Smooth muscle cell (in vitro differentiated cells): ENCODE data around the gene TLR4. TPM values are rescaled to one million over a fixed set of nuclear protein-coding genes. Genes with fewer than 3 reads are reported as not detected.

Experiments used
- DNase-seq: peaks from one replicate; lab custom pipeline; 2025; ENCODE audit not compliant: unreplicated experiment; lab: John Stamatoyannopoulos, UW
- H2AFZ ChIP-seq: fragments of 200-600 bp; sonication (generic); 2 replicates; pipeline ENCODE4 v1.6.0; 2016; ENCODE audit warnings: antibody characterized with exemption, low read depth, mild to moderate bottlenecking
- H3F3A ChIP-seq: fragments of 200-600 bp; sonication (generic); 2 replicates; pipeline ENCODE4 v1.6.0; 2017; ENCODE audit warnings: antibody characterized with exemption, low read depth
- H3K27ac ChIP-seq: fragments of 200-600 bp; sonication (generic); 2 replicates; pipeline ENCODE4 v1.5.1; 2016; ENCODE audit warnings: low read depth, mild to moderate bottlenecking
- H3K27me3 ChIP-seq: fragments of 200-600 bp; sonication (generic); 2 replicates; pipeline ENCODE4 v1.6.1; 2016; ENCODE audit warnings: low read depth, mild to moderate bottlenecking
- H3K36me3 ChIP-seq: fragments of 200-600 bp; sonication (generic); 2 replicates; pipeline ENCODE4 v1.5.1; 2016; ENCODE audit warnings: low read depth
- H3K4me1 ChIP-seq: fragments of 200-600 bp; sonication (generic); 2 replicates; pipeline ENCODE4 v1.5.1; 2016; ENCODE audit warnings: low read depth
- H3K4me2 ChIP-seq: fragments of 200-600 bp; sonication (generic); 2 replicates; pipeline ENCODE4 v1.6.0; 2016; ENCODE audit warnings: mild to moderate bottlenecking
- H3K4me3 ChIP-seq: fragments of 200-600 bp; sonication (generic); 2 replicates; pipeline ENCODE4 v1.5.1; 2016; ENCODE audit warnings: mild to moderate bottlenecking
- H3K79me2 ChIP-seq: fragments of 200-600 bp; sonication (generic); 2 replicates; pipeline ENCODE4 v1.6.0; 2016; ENCODE audit warnings: low read depth, mild to moderate bottlenecking
- H3K9ac ChIP-seq: fragments of 200-600 bp; sonication (generic); 2 replicates; pipeline ENCODE4 v1.6.0; 2016; ENCODE audit warnings: low read depth
- H3K9me3 ChIP-seq: fragments of 200-600 bp; sonication (generic); replicated peaks from 2 replicates; pipeline ENCODE4 v1.5.1; 2016; ENCODE audit warnings: low read depth
- H4K20me1 ChIP-seq: fragments of 200-600 bp; sonication (generic); 2 replicates; pipeline ENCODE4 v1.6.0; 2016; ENCODE audit warnings: low read depth
- CTCF ChIP-seq: fragments of 200-600 bp; sonication (generic); IDR thresholded peaks from 2 replicates; pipeline ENCODE4 v1.5.1; 2017; ENCODE audit warnings: borderline replicate concordance, mild to moderate bottlenecking, antibody characterized with exemption; ENCODE audit not compliant: insufficient read depth, poor library complexity, severe bottlenecking
- WGBS: methylation state at CpG from one replicate; pipeline ENCODE4 v1.1.7; 2016; ENCODE audit warnings: low lambda C conversion rate; 5-methylcytosine and 5-hydroxymethylcytosine counted together
- polyA plus RNA-seq: library from polyadenylated mRNA; unstranded; fragments of >200 nt; fragmentation: Nextera tagmentation; extraction: Ambion mirVana; gene quantifications from 2 replicates; pipeline ENCODE4 v1.2.1, GENCODE V29; 2016
- total RNA-seq: library from RNA; depleted of rRNA; stranded (reverse); fragments of >200 nt; gene quantifications from 2 replicates; pipeline ENCODE4 v1.2.3, GENCODE V29; 2014

The TLR4 gene
- total and polyA plus RNA-seq, 2 experiments from 2014 or later, result 6.9 to 16.0 TPM

GRCh38 chr9:117734523-117735314, 30.5 kb downstream of the TLR4 start:
- WGBS, result 75% methylated on average over 2 of the region's 2 CpGs
- H3K27ac ChIP-seq, result no peak overlapping the region
- DNase-seq, result no peak
- TF ChIP-seq CTCF, result no peak
- H3K4me2 ChIP-seq, result no peak overlapping the region
- no peaks in the 10 kb centered on the region for H3K36me3 ChIP-seq
- H4K20me1 ChIP-seq, result no peaks in the 10 kb centered on the region
- H3K4me3 ChIP-seq, result no peak overlapping the region
- H3K9me3 ChIP-seq, result no peaks in the 10 kb centered on the region
- no peak overlapping the region for H3K9ac ChIP-seq
- no peak overlapping the region for H2AFZ ChIP-seq
- no peaks in the 10 kb centered on the region for H3K79me2 ChIP-seq
- H3K4me1 ChIP-seq, result no peaks in the 10 kb centered on the region
- H3K27me3 ChIP-seq, result no peaks in the 10 kb centered on the region
- no peaks in the 10 kb centered on the region for H3F3A ChIP-seq

GRCh38 chr9:117737721-117738226, 33.6 kb downstream of the TLR4 start:
- no peaks in the 10 kb centered on the region for H3K36me3 ChIP-seq
- no peaks in the 10 kb centered on the region for H3K4me1 ChIP-seq
- no peaks in the 10 kb centered on the region for H3K27me3 ChIP-seq
- WGBS, result 75% methylated on average over 7 of the region's 7 CpGs
- no peak overlapping the region for H3K27ac ChIP-seq
- no peak for TF ChIP-seq CTCF
- no peak overlapping the region for H2AFZ ChIP-seq
- no peaks in the 10 kb centered on the region for H4K20me1 ChIP-seq
- H3K4me2 ChIP-seq, result no peak overlapping the region
- no peaks in the 10 kb centered on the region for H3F3A ChIP-seq
- no peaks in the 10 kb centered on the region for H3K79me2 ChIP-seq
- no peak overlapping the region for H3K9ac ChIP-seq
- H3K4me3 ChIP-seq, result no peak overlapping the region
- H3K9me3 ChIP-seq, result no peaks in the 10 kb centered on the region
- no peak for DNase-seq

GRCh38 chr9:117739206-117739605, 35.0 kb downstream of the TLR4 start:
- no peaks in the 10 kb centered on the region for H3K27me3 ChIP-seq
- H3K9ac ChIP-seq, result no peak overlapping the region
- no peak for DNase-seq
- H2AFZ ChIP-seq, result no peak overlapping the region
- no peak for TF ChIP-seq CTCF
- 96% methylated on average over 10 of the region's 10 CpGs for WGBS
- no peaks in the 10 kb centered on the region for H3K4me1 ChIP-seq
- H4K20me1 ChIP-seq, result no peaks in the 10 kb centered on the region
- H3K36me3 ChIP-seq, result no peaks in the 10 kb centered on the region
- H3K9me3 ChIP-seq, result no peaks in the 10 kb centered on the region
- H3K79me2 ChIP-seq, result no peaks in the 10 kb centered on the region
- no peak overlapping the region for H3K27ac ChIP-seq
- H3K4me2 ChIP-seq, result no peak overlapping the region
- no peaks in the 10 kb centered on the region for H3F3A ChIP-seq
- no peak overlapping the region for H3K4me3 ChIP-seq
